Stomach smooth muscle (tissue), 2 donors: Measurements from ENCODE around the gene TAAR8.
"Not testable (repeated sequence)": the region's sequence is repeated elsewhere in the genome, so short reads cannot be mapped to it uniquely, and the experiment has no call there.

Source experiments
- H3K27ac ChIP-seq: one replicate; pipeline ENCODE4 v1.7.0; 2013; ENCODE audit warnings: mild to moderate bottlenecking, low read length, inconsistent platforms
- H3K27me3 ChIP-seq, 2 donors: one replicate each; pipeline ENCODE4 v1.7.0; 2013; ENCODE audit warnings: low read length in 2 of 2; ENCODE audit not compliant: insufficient read depth in 2 of 2, control insufficient read depth in 1 of 2
- H3K36me3 ChIP-seq, 2 donors: one replicate each; pipeline ENCODE4 v1.7.0; 2013; ENCODE audit warnings: low read length in 2 of 2; ENCODE audit not compliant: control insufficient read depth in 2 of 2, insufficient read depth in 2 of 2
- H3K4me1 ChIP-seq: one replicate; pipeline ENCODE4 v1.7.0; 2013; ENCODE audit warnings: low read length; ENCODE audit not compliant: control insufficient read depth, insufficient read depth
- H3K4me3 ChIP-seq, 2 donors: one replicate each; pipeline ENCODE4 v1.7.0; 2013; ENCODE audit warnings: low read length in 2 of 2
- H3K9ac ChIP-seq, 2 donors: one replicate each; pipeline ENCODE4 v1.7.0; 2013; ENCODE audit warnings: low read length in 2 of 2, mild to moderate bottlenecking in 1 of 2
- H3K9me3 ChIP-seq, 2 donors: one replicate each; pipeline ENCODE4 v1.7.0; 2013; ENCODE audit warnings: low read length in 2 of 2; ENCODE audit not compliant: control insufficient read depth in 2 of 2
- donor health status: healthy.
- donor health status: Pancreatic carcinoma.

The TAAR8 gene

GRCh38 chr6:132513831-132514545 is 38.5 kb upstream of the TAAR8 start:
- no peaks in the 10 kb centered on the region for H3K9me3 ChIP-seq
- H3K36me3 ChIP-seq: no peaks in the 10 kb centered on the region
- no peaks in the 10 kb centered on the region for H3K4me1 ChIP-seq
- H3K27ac ChIP-seq: no peak overlapping the region
- H3K4me3 ChIP-seq: peak overlapping the region; percentile 88 to 90
- no peaks in the 10 kb centered on the region for H3K27me3 ChIP-seq
- H3K9ac ChIP-seq: no peak overlapping the region

- H3K27me3 ChIP-seq: no peaks in the 10 kb centered on the region
- no peak overlapping the region for H3K9ac ChIP-seq
- no peaks in the 10 kb centered on the region for H3K36me3 ChIP-seq
- H3K9me3 ChIP-seq: no peaks in the 10 kb centered on the region
- H3K4me1 ChIP-seq: no peaks in the 10 kb centered on the region
- H3K4me3 ChIP-seq: no peak overlapping the region
- H3K27ac ChIP-seq: no peak overlapping the region
These were observed 37.1 kb upstream of the TAAR8 start for GRCh38 chr6:132515386-132515785.

GRCh38 chr6:132520953-132521352 is 31.5 kb upstream of the TAAR8 start:
- Histone ChIP-seq H3K9ac (no peak overlapping the region), H3K4me3 (no peak overlapping the region), H3K27me3 (no peaks in the 10 kb centered on the region), H3K9me3 (no peaks in the 10 kb centered on the region), H3K36me3 (no peaks in the 10 kb centered on the region), H3K27ac (no peak overlapping the region), H3K4me1 (no peaks in the 10 kb centered on the region)

DNA sequence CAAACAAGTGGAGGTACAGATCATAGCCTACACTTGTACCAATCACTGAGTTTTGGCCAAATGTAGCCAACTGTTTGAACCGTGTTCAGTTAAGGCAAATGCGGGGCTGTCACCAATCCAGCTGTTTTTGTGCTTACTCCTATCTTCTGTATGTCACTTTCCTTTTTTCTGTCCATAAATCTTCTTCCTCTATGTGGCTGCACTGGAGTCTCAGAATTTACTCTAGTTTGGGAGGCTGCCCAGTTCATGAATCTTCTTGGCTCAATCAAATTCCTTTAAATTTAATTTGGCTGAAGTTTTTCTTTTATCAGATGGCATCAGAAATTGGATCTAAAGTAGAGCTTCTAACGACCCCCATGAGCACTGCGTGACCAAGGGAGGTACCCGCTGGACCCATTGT is 27.8 kb upstream of the TAAR8 start:
- H3K4me3 ChIP-seq: no peak overlapping the region
- H3K4me1 ChIP-seq: no peaks in the 10 kb centered on the region
- H3K27me3 ChIP-seq: no peaks in the 10 kb centered on the region
- no peak overlapping the region for H3K27ac ChIP-seq
- no peak overlapping the region for H3K9ac ChIP-seq
- H3K9me3 ChIP-seq: no peaks in the 10 kb centered on the region
- no peaks in the 10 kb centered on the region for H3K36me3 ChIP-seq

DNA sequence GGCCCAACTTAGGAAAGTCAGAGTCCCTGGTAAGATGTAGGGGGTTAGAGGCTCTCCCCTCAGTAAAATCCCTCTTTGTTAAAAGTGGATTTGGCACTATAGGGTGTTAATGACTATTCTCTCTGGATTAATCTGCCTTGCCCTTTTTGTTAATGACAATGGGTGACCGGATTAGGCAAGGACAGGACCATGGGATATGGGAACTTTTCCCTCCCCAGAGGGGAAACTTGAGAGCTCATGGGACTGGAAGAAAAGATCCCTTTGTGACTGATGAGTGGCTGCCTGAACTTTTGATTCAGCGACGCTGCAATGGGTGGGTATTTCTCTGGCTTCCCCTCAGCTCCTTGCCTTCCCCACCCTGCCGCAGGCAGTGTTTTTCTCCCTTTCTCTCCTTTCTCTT is 26.6 kb upstream of the TAAR8 start:
- no peak overlapping the region for H3K4me3 ChIP-seq
- no peaks in the 10 kb centered on the region for H3K27me3 ChIP-seq
- H3K4me1 ChIP-seq: no peaks in the 10 kb centered on the region
- H3K27ac ChIP-seq: no peak overlapping the region
- no peaks in the 10 kb centered on the region for H3K36me3 ChIP-seq
- H3K9ac ChIP-seq: no peak overlapping the region
- H3K9me3 ChIP-seq: no peaks in the 10 kb centered on the region

DNA sequence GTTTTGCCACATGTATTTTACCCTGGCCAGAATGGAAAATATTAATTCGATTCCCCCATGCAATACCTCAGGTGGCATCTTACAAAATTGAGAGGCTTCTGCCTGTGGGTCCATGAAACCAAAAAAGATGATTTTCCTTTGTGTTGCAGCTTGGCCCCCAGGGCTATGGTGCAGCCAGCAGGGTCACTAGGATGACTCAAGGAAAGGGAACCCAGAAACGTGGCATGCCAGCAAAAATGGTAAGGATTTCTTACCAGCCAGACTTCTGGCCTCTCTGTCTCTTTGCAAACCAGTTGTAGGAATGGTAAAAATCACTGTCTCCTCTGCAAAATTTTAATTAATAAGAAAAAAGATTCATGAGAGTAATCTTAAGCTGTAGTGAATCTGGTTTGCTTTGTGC is 26.0 kb upstream of the TAAR8 start:
- H3K27ac ChIP-seq: no peak overlapping the region
- H3K9ac ChIP-seq: no peak overlapping the region
- H3K4me1 ChIP-seq: no peaks in the 10 kb centered on the region
- no peak overlapping the region for H3K4me3 ChIP-seq
- no peaks in the 10 kb centered on the region for H3K27me3 ChIP-seq
- H3K36me3 ChIP-seq: no peaks in the 10 kb centered on the region
- H3K9me3 ChIP-seq: no peaks in the 10 kb centered on the region

DNA sequence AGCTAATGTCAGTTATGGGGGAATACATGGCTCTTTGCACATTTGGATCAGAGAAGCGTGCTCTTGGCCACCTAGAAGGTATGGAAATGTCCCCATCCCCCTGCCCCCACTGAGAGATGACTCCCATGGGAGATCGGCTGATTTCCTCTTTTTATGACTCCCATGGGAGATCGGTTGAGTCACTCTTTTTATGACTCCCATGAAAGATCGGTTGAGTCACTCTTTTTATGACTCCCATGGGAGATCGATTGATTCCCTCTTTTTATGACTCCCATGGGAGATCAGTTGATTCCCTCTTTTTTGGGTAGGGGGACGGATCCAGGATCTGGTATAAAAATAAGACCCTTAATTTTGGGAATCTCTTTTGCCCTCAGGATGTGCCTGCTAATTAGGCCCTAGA is 24.7 kb upstream of the TAAR8 start:
- no peak overlapping the region for H3K9ac ChIP-seq
- no peak overlapping the region for H3K27ac ChIP-seq
- no peak overlapping the region for H3K4me3 ChIP-seq
- no peaks in the 10 kb centered on the region for H3K36me3 ChIP-seq
- no peaks in the 10 kb centered on the region for H3K27me3 ChIP-seq
- no peaks in the 10 kb centered on the region for H3K4me1 ChIP-seq
- H3K9me3 ChIP-seq: no peaks in the 10 kb centered on the region

- H3K4me1 ChIP-seq: no peaks in the 10 kb centered on the region
- no peak overlapping the region for H3K9ac ChIP-seq
- no peaks in the 10 kb centered on the region for H3K27me3 ChIP-seq
- no peaks in the 10 kb centered on the region for H3K36me3 ChIP-seq
- no peaks in the 10 kb centered on the region for H3K9me3 ChIP-seq
- H3K4me3 ChIP-seq: no peak overlapping the region
- no peak overlapping the region for H3K27ac ChIP-seq
These were observed 22.0 kb upstream of the TAAR8 start for GRCh38 chr6:132530293-132530974.

DNA sequence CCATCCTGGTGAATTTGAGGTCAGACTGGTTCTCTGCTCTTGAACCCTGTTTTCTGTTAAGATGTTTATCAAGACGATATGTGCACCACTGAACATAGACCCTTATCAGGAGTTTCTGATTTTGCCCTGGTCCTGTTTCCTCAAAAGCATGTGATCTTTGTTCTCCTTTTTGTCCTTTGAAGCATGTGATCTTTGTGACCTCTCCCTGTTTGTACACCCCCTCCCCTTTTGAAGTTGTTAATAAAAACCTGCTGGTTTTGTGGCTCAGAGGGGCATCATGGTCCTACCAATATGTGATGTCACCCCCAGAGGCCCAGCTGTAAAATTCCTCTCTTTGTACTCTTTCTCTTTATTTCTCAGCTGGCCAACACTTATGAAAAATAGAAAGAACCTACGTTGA is 17.9 kb upstream of the TAAR8 start:
- H3K27me3 ChIP-seq, H3K36me3 ChIP-seq, H3K27ac ChIP-seq, H3K9me3 ChIP-seq, H3K4me1 ChIP-seq, H3K9ac ChIP-seq, H3K4me3 ChIP-seq: not testable (repeated sequence)

- no peak overlapping the region for H3K9ac ChIP-seq
- H3K4me1 ChIP-seq: no peaks in the 10 kb centered on the region
- no peak overlapping the region for H3K27ac ChIP-seq
- H3K4me3 ChIP-seq: no peak overlapping the region
- no peaks in the 10 kb centered on the region for H3K9me3 ChIP-seq
- no peaks in the 10 kb centered on the region for H3K36me3 ChIP-seq
- no peaks in the 10 kb centered on the region for H3K27me3 ChIP-seq
These were observed 15.3 kb upstream of the TAAR8 start for GRCh38 chr6:132537145-132537544.

DNA sequence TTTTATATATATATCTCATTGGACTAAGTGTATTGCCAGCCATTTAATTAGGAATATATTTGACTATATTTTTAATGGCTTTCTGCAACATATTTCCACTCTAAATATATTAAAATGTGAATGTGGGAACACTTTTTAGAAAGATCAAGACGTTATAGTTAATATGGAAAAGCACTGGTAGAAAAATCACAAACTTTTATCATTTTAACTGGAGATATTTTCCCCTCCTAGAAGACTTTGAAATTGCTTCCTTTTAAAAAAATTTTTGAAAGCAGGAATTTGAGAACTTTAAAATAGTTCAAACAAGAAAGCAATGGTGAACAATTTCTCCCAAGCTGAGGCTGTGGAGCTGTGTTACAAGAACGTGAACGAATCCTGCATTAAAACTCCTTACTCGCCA is 14.5 kb upstream of the TAAR8 start, which contains the start of gene TAAR9:
Gene TAAR9 (plus strand): TSS at position 301 of the 400 bp plus-strand sequence. CDS start 13 bp downstream, at position 314.
- no peaks in the 10 kb centered on the region for H3K36me3 ChIP-seq
- no peaks in the 10 kb centered on the region for H3K4me1 ChIP-seq
- no peak within 1 kb of the TSS for H3K27ac ChIP-seq
- H3K4me3 ChIP-seq: no peak within 1 kb of the TSS
- no peak within 1 kb of the TSS for H3K9ac ChIP-seq
- no peaks in the 10 kb centered on the region for H3K9me3 ChIP-seq
- H3K27me3 ChIP-seq: no peaks in the 10 kb centered on the region
